Omental fat pad (tissue), 4 donors: ENCODE measurements around the gene PIAS3. TPM values are rescaled to one million over a fixed set of nuclear protein-coding genes. Genes with fewer than 3 reads are reported as not detected.
"Not testable (repeated sequence)": the region's sequence is repeated elsewhere in the genome, so short reads cannot be mapped to it uniquely, and the experiment has no call there.

Source experiments
- ATAC-seq: fragments of 150-250 bp; one replicate; pipeline ENCODE4 v1.9.1; 2016; ENCODE audit warnings: mild to moderate bottlenecking, moderate library complexity; ENCODE audit not compliant: low FRiP score
- DNase-seq: peaks from one replicate; pipeline ENCODE4 v3.0.0-alpha.2; 2019; ENCODE audit warnings: low spot score
- CTCF ChIP-seq, 3 donors: fragments of 450-650 bp; IDR thresholded peaks; one replicate each; pipeline ENCODE4 v1.5.1; 2016 to 2017; ENCODE audit warnings: antibody characterized with exemption in 3 of 3, mild to moderate bottlenecking in 3 of 3, moderate library complexity in 2 of 3
- total RNA-seq, 4 donors: library from RNA; depleted of rRNA; stranded (reverse); fragments of >200 nt; gene quantifications; one replicate each; pipeline ENCODE4 v1.1.0, GENCODE V29; 2016

Gene PIAS3
- total RNA-seq, 4 donors from 2014 or later = 7.8 to 25.1 (median 14.5) TPM

GRCh38 chr1:145826030-145826429, 32.9 kb downstream of the PIAS3 start:
- no peak for TF ChIP-seq CTCF (IDR thresholded peaks at IDR 0.05)
- ATAC-seq (no peak), DNase-seq (no peak)

GRCh38 chr1:145824499-145824842, 34.4 kb downstream of the PIAS3 start:
- no peak for ATAC-seq
- DNase-seq = no peak
- no peak for TF ChIP-seq CTCF (IDR thresholded peaks at IDR 0.05)

- DNase-seq = peak; percentile 40
- ATAC-seq = peak; percentile 90
- TF ChIP-seq CTCF (IDR thresholded peaks at IDR 0.05) = no peak
Measured at GRCh38 chr1:145823565-145824498, 35.0 kb downstream of the PIAS3 start, which contains the start of the genes POLR3C and RNF115. Gene POLR3C (plus strand): TSS chr1:145824200. CDS start chr1:145825777, 1,577 bp downstream. Gene RNF115 (minus strand): TSS chr1:145824095. CDS start chr1:145823873, 222 bp downstream.

- DNase-seq, ATAC-seq: not testable (repeated sequence)
Measured at GRCh38 chr1:145822779-145823331, 36.0 kb downstream of the PIAS3 start.

- not testable (repeated sequence) for ATAC-seq, DNase-seq
Measured at GRCh38 chr1:145818095-145818494, 40.8 kb downstream of the PIAS3 start.

GRCh38 chr1:145812977-145813810, 45.7 kb downstream of the PIAS3 start:
- not testable (repeated sequence) for ATAC-seq, DNase-seq

- DNase-seq (no peak), ATAC-seq (no peak)
- no peak for TF ChIP-seq CTCF (IDR thresholded peaks at IDR 0.05)
Measured at GRCh38 chr1:145806844-145807243, 52.0 kb downstream of the PIAS3 start.

GRCh38 chr1:145806408-145806807, 52.5 kb downstream of the PIAS3 start:
- DNase-seq (no peak), ATAC-seq (no peak)
- no peak for TF ChIP-seq CTCF (IDR thresholded peaks at IDR 0.05)
